HG03457 (cell line): ENCODE measurements around the gene C1orf216.
"Not testable (repeated sequence)": the region's sequence is repeated elsewhere in the genome, so short reads cannot be mapped to it uniquely, and the experiment has no call there.

Experiments
- ATAC-seq: cut with Tn5 transposase; IDR thresholded peaks from one replicate; pipeline ENCODE4 v1.9.1; 2021; ENCODE audit warnings: moderate number of reproducible peaks; ENCODE audit not compliant: unreplicated experiment

The C1orf216 gene

GRCh38 chr1:35707601-35708440 lies 10.9 kb downstream of the C1orf216 start:
- no peak for ATAC-seq

- ATAC-seq = no peak
Observed at GRCh38 chr1:35706846-35707600, 11.7 kb downstream of the C1orf216 start.

- no peak for ATAC-seq
Observed at GRCh38 chr1:35702508-35702907, 16.2 kb downstream of the C1orf216 start.

- not testable (repeated sequence) for ATAC-seq
Observed at GRCh38 chr1:35699152-35699551, 19.5 kb downstream of the C1orf216 start.

- ATAC-seq = no peak
Observed at GRCh38 chr1:35692317-35692716, 26.4 kb downstream of the C1orf216 start.

GRCh38 chr1:35691571-35692220 lies 27.0 kb downstream of the C1orf216 start:
- ATAC-seq = no peak

- ATAC-seq = no peak
Observed at GRCh38 chr1:35691080-35691479, 27.6 kb downstream of the C1orf216 start.

- not testable (repeated sequence) for ATAC-seq
Observed at GRCh38 chr1:35690103-35690502, 28.6 kb downstream of the C1orf216 start.

- no peak for ATAC-seq
Observed at GRCh38 chr1:35688161-35688560, 30.5 kb downstream of the C1orf216 start.

GRCh38 chr1:35683012-35683411 lies 35.7 kb downstream of the C1orf216 start:
- no peak for ATAC-seq

- ATAC-seq = no peak
Observed at GRCh38 chr1:35680271-35680670, 38.4 kb downstream of the C1orf216 start.

- ATAC-seq = no peak
Observed at GRCh38 chr1:35675773-35676172, 42.9 kb downstream of the C1orf216 start.

- ATAC-seq = no peak
Observed at GRCh38 chr1:35674111-35674510, 44.6 kb downstream of the C1orf216 start.

- no peak for ATAC-seq
Observed at GRCh38 chr1:35672116-35672515, 46.6 kb downstream of the C1orf216 start.

GRCh38 chr1:35668506-35668905 lies 50.2 kb downstream of the C1orf216 start:
- no peak for ATAC-seq

GRCh38 chr1:35666916-35667315 lies 51.8 kb downstream of the C1orf216 start:
- no peak for ATAC-seq

GRCh38 chr1:35666216-35666615 lies 52.5 kb downstream of the C1orf216 start:
- no peak for ATAC-seq
